DMS153 (cell line): Measurements from ENCODE around the gene RGS7BP.

Source experiments
- DNase-seq: peaks from one replicate; lab custom pipeline; 2025; lab: John Stamatoyannopoulos, UW

RGS7BP gene

GRCh38 chr5:64632251-64632650 lies 126.4 kb downstream of the RGS7BP start:
- DNase-seq = peak; percentile 24

GRCh38 chr5:64634997-64635686 lies 129.3 kb downstream of the RGS7BP start:
- no peak for DNase-seq

- no peak for DNase-seq
Observed at GRCh38 chr5:64637144-64637543, 131.3 kb downstream of the RGS7BP start.

- DNase-seq = no peak
Observed at GRCh38 chr5:64637837-64638443, 132.1 kb downstream of the RGS7BP start.

- no peak for DNase-seq
Observed at GRCh38 chr5:64644831-64645230, 139.0 kb downstream of the RGS7BP start.

GRCh38 chr5:64646169-64646568 lies 140.4 kb downstream of the RGS7BP start:
- DNase-seq = no peak

- DNase-seq = no peak
Observed at GRCh38 chr5:64649512-64649911, 143.7 kb downstream of the RGS7BP start.

GRCh38 chr5:64653766-64654560 lies 148.1 kb downstream of the RGS7BP start:
- no peak for DNase-seq

- no peak for DNase-seq
Observed at GRCh38 chr5:64654561-64654938, 148.7 kb downstream of the RGS7BP start.

GRCh38 chr5:64655596-64655995 lies 149.8 kb downstream of the RGS7BP start:
- no peak for DNase-seq

- DNase-seq = no peak
Observed at GRCh38 chr5:64659289-64659688, 153.5 kb downstream of the RGS7BP start.
